HG03571 (cell line): ENCODE data around the gene RHEBL1.

ENCODE experiments used
- ATAC-seq: cut with Tn5 transposase; IDR thresholded peaks from one replicate; pipeline ENCODE4 v1.9.1; 2021; ENCODE audit not compliant: unreplicated experiment

RHEBL1 gene

DNA sequence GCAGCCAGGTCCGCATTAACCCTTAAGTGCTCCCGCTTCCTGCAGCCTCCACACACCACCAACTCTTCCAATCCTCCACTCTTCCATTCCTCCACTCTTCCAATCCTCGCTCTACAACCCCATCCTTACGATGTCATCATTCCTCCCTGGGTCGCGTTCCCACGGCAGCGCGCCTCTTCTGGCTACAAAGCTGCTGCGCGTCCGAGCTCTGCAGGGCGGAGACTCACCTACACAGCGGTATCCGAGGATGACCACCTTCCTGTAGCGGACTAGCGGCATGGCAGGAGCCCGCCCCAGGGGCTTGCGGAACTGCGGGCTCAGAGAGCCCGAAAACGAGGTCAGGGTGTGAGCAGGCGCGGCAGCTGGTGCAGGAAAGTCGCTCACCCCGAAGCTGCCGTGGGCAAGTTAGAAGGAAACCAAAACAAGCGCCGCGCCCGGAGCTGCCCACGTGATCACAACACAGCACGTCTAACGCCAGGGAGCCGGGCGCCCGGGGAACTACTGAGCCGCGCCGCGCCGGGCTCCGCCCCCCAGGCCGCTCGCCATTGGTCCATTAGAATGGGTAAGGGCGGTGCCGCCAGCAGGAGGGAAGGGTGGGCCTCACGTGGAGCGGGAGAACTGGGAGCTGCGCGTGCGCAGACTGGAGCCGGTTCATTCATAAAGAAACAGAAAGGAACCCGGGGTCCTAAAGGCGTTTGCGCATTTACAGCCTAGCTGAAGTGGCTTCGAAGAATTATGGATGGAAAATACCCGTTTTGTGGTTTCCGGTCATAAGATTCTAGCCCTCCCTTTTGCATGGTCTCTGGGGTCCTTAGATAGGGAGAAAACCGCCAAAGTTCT is at the start of gene RHEBL1:
Gene RHEBL1 (minus strand): TSS at position 473 of the 840 bp plus-strand sequence. CDS start 194 bp downstream, at position 279.
- ATAC-seq, result peak; percentile 97

GRCh38 chr12:49111206-49111605 is 41.4 kb upstream of the RHEBL1 start:
- ATAC-seq, result no peak

DNA sequence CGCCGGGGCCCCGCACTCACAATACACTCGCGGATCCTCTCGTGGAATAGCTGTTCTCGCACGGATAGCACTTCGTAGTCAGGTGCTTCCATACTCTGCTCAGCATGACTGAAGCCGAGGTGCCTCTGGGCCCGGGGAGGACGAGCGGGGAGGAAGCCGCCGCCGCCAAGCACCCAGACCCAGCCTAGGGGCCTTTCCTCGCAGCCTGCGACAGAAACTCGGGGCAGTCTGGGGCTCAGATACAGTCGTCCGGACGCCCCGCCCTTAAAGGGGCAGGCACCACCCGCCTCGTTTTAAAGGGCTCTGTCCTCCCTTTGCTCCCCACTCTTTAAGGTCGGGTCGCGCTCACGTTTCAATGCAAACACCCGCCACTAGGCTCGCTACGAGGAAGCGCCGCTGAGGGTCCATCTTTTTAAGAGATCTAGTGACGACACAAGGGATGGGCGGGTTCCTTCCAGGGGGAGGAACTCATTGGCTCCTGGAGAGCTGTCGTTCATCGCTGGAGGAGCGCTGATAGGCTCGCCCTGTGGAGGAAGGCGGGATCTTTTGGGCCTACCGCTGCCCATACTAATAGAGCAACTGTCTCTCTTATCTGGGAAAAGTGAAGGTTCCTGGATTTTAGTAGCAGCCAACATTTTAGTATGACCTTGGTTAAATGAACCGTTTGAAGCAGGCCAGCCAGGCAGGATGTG is 40.8 kb upstream of the RHEBL1 start, which contains the start of gene LMBR1L:
Gene LMBR1L (minus strand): TSS at position 384 of the 692 bp plus-strand sequence. CDS start 292 bp downstream, at position 92.
- peak; percentile 98 for ATAC-seq

- no peak for ATAC-seq
These were observed 40.1 kb upstream of the RHEBL1 start for GRCh38 chr12:49109641-49110463.

- no peak for ATAC-seq
These were observed 39.2 kb upstream of the RHEBL1 start for GRCh38 chr12:49108958-49109404.

- no peak for ATAC-seq
These were observed 35.8 kb upstream of the RHEBL1 start for GRCh38 chr12:49105504-49106084.

DNA sequence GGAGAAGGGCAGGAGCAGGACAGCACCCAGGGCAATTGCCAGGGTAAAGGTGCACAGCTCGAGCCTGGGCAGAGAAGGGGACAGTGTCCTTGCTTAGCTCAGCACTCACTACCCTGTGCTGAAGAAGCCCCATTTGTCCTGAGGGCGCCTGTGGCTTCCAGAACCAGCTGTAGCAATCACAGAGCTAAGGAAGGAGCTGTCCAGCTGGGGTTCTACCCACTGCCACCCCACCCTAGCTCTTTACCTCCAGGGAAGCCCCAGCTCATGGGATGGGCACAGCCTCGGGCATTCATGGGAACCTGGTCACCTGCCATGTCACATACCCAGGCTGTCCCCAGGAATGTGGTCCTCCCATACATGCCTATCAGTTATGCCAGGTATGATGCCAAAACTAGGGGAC is 35.0 kb upstream of the RHEBL1 start:
- no peak for ATAC-seq

- no peak for ATAC-seq
These were observed 30.6 kb upstream of the RHEBL1 start for GRCh38 chr12:49100380-49100779.

GRCh38 chr12:49098703-49099102 is 28.9 kb upstream of the RHEBL1 start:
- no peak for ATAC-seq

DNA sequence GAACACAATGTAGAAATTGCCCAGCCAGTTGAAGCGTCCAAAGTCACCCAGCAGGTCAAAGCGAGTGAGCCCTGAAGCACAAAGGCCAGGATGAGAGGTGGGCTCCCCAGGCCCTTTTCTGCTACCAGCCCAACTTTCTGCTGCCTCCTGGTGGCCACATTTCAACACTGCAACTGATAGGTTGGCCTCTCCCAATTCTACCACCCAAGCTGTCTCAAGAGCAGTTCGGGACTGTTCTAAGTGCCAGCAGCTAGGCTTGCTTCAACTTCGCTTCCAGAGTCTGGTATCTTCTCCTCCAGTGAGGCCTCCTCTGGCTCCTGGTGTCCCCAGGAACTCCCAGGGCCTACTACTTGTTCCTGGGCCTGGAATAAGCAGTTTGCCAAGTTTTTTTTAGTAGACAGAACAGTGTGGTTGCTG is 28.3 kb upstream of the RHEBL1 start:
- ATAC-seq, result no peak

- ATAC-seq, result no peak
These were observed 27.6 kb upstream of the RHEBL1 start for GRCh38 chr12:49097381-49097780.

GRCh38 chr12:49094975-49095365 is 25.2 kb upstream of the RHEBL1 start:
- ATAC-seq, result no peak

GRCh38 chr12:49094160-49094974 is 24.6 kb upstream of the RHEBL1 start, which contains the start of gene DHH:
DHH (minus strand) TSS chr12:49094801; CDS start chr12:49094512, 289 bp downstream.
- no peak for ATAC-seq

DNA sequence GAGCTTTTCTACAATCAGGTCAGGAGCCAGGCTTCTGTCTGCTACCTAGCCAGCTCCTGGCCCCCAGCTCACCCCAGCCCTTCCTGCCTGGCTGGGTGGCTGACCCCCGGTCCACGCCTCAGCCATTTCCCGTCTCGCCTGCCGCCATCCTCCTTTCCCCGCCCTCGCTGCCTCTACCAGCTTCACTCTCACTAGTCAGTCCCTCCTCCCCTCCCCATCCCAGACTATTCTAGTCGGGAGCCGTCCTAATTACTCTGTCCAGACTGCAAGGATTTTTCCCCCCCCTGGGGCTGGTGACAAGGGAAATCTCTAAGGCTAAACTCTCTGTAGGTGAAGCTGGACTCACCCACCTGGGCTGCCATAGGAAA is 24.0 kb upstream of the RHEBL1 start:
- ATAC-seq, result no peak

GRCh38 chr12:49092816-49093406 is 23.1 kb upstream of the RHEBL1 start:
- no peak for ATAC-seq

DNA sequence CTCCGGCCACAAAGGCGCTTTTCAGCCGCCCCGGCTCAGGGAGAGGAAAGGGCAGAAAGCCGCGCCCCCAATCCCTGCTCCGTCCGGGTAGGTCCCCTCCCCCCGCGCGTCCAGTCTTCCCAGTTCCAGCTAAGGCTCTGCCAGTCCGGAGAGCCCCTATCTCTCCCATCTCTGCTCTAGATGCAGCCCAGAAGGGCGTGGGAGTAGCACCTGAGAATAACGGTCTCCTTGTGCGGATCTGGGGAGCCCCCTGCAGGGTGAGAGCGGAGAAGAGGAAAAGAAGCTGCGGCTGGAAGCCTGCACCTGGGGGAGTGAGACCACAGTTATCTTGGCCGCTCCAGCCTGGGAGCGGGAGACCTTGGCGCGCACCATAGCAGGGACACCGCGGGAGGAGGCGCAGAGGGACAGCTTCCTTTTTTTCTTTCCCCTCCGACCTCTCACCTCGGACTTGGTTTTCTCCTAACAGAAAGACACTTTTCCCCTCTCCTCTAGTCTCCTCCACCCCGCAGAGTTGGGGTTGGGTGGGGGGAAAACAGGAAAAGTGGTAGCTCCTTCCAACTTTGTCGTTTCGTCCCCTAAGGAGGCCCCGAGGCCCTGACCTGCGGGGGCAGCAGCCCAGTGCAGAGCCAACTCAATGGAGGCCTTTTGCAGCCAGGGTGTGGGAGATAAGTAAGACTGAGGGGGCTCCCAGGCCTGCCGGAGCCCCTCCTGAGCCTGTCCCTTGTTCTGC is 22.5 kb upstream of the RHEBL1 start:
- ATAC-seq, result no peak

GRCh38 chr12:49091836-49092085 is 22.0 kb upstream of the RHEBL1 start:
- ATAC-seq, result no peak

DNA sequence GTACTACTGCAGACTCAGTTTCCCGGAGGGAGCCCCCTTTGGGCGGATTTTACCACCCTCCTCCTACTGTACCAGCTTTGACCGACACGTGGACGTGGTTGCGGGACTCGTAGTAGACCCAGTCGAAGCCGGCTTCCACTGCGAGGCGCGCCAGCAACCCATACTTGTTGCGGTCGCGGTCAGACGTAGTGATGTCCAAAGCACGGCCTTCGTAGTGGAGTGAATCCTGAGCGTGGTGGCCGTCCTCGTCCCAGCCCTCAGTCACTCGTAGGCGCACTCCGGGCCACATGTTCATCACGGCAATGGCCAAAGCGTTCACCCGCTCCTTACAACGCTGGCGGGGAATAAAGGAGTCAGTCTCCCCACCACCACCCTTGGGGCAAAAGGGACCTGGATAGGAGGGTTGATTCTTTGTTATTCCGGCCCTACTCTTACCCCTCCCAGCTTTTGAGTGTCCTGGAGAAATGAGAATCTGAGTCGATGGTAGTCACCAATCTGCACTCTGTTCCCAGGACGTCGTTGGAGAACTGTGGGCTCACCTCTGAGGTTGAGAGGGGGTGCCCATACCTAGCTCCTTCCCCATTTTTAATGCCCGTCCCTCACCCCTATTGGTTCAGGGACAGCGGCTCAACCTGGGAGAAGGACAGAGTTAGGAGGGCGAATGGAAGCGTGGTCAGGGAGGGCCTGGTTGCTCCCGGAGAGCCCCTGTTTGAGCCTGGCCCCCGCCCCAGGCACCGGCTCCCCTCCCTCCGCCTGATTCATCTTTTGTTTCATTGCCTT is 21.5 kb upstream of the RHEBL1 start:
- ATAC-seq, result no peak
